Right lobe of liver (tissue), 4 donors: ENCODE data around the gene PRKACA.
A peak's percentile ranks its signal among the peaks of the same experiment; 100 is the strongest.

Source experiments
- CTCF ChIP-seq, 4 donors: fragments of 200-600 bp in 3 of 4; fragments of 450-650 bp in 1 of 4; IDR thresholded peaks; one replicate each; pipeline versions ENCODE4 v1.5.1 to v1.8.0; 2016 to 2022; ENCODE audit warnings: antibody characterized with exemption in 4 of 4, mild to moderate bottlenecking in 2 of 4
- POLR2A ChIP-seq: fragments of 450-650 bp; IDR thresholded peaks from one replicate; pipeline ENCODE4 v1.6.1; 2017; ENCODE audit warnings: antibody characterized with exemption, mild to moderate bottlenecking
- donor health status: DM: no; HTN: no; CAD: no.
- donor health status: DM: no; HTN: no; CAD: no.
- donor health status: DM: no; HTN: yes; CAD: no.

- peak; percentile 16 to 95 (median 58) for TF ChIP-seq CTCF (IDR thresholded peaks at IDR 0.05)
- no peak for TF ChIP-seq POLR2A
Measured at GRCh38 chr19:14073261-14073924, 44.2 kb downstream of the PRKACA start.
